Stimulated activated CD8-positive, alpha-beta memory T cell treated with anti-CD3 and anti-CD28 coated beads, Interleukin-7, amount 100 ng/mL, for 4 hours (primary cell): ENCODE results near the gene CALML5.
A peak's percentile ranks its signal among the peaks of the same experiment; 100 is the strongest.

ENCODE experiments used
- DNase-seq, 2 donors: peaks; one replicate each; pipeline ENCODE4 v3.0.0-alpha.2; 2020; ENCODE audit warnings: low read depth in 2 of 2

Gene CALML5

DNA sequence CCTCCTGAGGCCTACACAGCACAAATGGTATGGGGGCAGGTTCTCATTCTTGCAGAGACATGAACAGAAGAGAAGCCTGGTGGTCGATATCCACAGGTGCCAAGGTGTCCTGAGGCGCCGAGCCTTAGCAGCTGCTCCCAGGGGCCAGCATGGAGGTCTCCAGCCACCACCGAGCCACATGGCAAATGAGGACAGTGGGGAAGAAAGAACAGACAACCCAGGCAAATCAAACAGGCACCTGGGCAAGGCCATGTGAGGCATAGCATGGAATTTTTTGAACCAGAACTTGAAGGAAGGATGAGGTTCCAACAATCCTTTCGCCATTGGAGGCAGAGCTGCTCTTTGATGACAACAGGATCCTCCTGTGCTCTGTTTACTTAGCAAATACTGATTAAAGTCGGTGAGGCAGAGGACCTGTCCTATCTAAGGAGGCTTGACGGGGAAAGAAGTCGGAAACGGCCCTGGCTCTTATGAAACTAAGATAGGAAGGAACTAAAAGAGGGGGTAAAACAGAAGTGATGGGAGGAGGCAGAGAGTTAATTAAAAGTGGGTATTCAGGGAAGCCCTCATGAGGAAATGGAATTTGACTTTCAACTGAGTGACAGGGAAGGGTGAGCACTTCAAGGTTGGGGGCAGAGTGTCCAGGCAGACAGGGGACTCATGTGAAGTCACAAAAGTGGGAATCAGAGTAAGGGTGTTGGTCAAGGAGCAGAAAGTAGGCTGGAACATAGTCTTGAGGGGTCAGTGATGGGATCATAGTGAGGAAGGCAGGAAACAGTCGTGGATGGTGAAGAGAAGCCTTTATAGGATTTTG lies 16.8 kb upstream of the CALML5 start:
- no peak for DNase-seq

DNA sequence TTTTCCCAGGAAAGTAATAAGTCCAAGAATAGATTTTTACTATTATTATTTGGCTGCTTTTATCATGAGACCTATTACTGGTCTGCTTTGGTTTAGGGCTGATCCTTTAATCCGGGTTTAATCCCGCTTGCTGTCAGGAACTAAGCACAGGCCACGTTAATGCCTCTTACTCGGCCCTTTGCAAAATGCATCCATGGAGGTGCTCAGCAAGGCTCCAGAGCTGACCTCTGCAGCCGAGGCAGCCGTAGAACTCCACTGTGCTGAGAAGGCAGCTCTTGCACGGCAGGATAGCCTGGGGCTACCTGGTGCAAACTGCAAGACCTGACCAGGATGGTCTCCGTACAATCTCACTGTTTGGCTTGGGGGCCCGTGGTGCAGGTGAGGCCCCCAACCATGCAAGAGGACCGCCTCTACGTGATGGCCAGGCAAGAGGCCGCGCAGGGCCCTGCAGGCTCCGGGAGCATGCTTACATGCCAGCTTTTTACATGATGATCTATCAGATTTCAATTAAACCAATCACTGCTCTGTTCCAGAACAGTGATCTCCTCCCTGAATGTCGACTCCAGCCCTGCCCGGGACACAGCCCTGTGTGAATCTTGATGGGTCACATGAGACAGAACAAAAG lies 15.0 kb upstream of the CALML5 start:
- no peak for DNase-seq

DNA sequence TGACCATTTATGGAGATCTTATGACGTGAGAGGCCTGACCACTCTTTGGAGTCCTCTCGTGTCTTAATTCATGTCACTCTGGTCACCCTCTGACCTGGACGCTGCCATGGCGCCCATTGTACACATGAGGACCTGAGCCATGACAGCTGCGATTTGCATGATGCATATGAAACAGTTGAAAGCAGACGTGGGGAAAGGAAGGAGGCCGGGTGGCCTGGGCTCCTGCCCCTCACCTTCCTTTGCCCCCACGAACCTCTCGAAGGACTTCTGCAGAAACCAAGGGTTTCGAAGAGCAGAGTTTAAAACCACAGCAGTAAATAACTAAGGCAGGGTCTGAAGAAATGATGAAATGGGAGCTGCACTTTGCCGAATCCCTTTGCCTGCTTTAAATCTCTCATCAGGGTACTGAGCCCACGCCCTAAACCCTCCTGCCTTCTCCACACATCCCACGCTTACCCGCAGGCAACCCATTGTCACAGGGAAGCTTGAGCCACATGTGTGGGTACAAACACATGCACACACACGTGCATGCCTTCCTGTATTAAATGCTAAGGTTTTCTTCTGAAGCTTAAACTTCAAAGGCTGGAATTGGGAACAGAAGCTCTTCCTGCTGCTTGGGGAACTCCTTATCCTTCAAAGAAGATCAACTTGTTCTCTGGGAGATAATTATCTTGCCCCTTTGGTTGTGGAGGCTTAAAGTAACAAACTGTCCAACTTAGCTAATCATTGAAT lies 13.7 kb upstream of the CALML5 start:
- DNase-seq = peak in 1 of 2 donors; percentile 7

- DNase-seq = no peak
Observed at GRCh38 chr10:5512331-5512730, 13.0 kb upstream of the CALML5 start.

DNA sequence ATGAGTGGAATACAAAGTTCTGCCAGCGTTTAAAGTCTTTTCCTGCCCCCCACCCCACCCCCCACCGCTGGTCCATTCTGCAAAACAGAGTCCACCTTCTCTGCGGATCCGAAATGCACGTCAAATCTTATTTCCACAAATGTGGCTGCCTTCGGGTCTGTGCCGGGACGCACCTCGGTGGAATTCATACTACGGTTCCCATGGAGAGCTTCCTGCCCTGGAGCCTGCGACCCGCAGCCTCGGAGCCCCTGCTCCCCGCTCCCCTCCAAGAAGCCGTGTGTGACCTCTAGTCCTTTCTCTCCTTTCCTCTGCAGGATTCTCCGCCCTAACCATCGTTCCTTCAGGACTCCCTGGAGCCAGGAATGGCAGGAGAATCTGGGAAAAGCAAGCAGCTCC lies 12.5 kb upstream of the CALML5 start:
- no peak for DNase-seq

DNA sequence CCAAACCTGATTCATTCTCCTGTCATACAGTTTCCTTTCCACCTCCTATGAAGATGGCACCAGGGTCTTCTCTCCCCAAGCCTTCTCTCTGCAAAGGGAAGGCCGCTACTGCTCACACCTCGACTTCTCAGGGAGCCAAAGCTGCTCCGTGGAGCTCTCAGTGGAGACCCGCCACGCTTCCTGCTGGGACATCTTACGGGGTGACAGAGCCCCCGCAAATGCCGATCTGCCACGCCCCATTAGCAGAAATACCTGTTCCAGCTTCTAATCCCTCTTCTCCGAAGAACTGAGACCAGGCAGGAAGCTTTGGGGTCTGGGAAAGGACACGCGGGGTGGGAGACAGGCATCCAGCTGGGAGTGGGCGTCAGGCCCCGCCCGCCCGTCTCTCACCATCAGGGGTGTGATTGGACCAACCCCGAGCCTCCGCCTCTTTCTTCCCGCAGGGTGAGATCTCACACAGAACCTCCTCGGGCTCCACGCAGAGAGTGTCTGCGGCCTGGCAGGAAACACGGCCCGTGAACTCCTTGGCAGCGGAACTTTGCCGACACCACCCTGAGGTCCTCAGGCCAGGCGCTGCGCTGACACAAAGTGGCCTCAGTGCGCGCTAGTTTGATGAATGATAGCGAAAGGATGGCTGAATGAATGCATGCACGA lies 12.0 kb upstream of the CALML5 start:
- no peak for DNase-seq

DNA sequence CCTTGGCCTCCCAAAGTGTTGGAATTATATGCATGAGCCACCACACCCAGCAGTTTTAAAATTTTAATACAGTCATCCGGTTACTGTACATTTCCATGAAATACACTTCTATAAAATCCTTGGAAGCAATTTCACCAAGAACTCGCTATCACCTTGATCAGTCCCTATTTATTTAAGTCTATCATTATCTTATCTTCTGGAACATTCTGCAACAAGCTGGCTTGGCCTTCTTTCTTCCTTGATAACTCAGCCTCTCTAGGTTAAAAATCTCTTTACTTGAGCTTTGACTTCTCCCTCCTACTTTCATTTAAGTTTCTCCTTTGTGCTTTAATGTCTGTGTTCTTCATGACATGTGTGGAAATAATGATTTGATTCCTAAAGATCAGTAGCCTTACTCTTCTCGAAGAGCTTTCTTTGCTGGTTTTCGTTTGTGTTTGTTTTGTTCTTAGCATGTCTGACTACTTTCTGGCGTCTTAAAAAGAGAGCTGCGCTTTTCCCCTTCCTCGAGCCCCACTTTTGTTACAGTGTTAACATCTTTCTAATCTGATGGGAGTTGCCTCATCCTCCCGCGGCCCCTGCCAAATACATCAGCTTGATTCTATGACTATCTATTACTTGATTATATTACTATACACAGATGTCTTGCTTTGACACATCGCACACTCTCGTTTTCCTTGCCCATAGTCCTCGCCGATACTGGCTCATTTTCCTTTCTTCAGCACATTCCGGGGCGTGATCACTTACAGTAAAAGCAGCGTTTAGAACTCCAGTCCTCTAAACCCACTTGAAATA lies 11.1 kb upstream of the CALML5 start:
- DNase-seq = no peak

DNA sequence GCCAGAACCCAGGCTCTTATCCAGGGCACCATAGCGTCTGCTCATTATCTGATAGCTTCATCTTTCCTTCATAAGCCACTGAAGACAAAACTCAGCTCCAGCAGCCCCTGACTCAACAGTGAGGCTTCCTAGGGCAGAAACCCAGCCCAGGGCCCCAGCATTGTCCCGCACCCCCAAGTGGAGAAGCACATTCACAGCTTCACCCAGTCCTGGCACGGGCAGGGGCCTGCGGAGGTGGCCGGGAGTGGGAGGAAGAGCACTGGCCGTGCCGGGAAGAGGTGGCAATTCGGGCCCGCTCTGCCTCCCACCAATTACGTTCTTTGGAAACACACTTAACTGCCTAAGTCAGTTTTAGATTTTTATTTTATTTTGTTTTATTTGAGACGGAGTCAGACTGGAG lies 10.3 kb upstream of the CALML5 start:
- no peak for DNase-seq

DNA sequence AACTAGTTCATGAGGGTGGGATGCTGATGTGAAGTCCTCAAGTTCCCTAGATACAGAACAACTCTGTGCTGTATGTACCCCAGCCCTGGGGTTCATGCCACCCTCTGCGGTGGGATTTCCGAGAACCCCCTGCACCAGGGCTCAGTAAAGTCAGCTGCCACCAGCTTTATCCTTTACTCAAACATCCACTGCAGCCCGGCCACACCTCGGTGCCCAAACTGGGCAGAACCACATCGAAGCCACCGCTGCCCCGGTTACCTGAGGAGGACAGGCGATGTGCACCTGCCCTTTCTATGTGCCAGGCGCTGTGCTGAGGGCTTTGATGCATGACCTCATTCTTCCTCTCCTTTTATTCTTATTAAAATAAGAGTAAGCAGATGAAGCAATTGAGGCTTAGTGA lies 9.9 kb upstream of the CALML5 start:
- no peak for DNase-seq

DNA sequence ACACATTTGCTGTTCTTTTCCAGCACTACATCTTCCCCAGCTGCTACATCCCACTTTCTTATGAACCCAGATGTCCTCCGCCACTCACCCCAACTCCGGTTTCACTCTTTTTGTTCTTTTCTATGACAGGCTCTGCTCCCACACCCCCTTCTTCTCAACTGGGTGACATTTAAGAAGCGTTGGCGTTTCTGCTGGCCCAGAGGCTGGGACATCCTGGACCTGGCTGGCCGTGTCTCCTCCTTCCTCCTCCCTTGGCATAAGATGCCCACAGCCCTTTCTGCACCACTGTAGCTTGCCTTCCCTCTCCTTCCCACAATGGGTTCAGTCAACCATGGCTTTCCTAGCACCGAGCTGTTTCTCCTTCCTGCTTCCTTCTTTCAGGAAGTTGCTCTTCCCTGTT lies 9.4 kb upstream of the CALML5 start:
- no peak for DNase-seq

DNA sequence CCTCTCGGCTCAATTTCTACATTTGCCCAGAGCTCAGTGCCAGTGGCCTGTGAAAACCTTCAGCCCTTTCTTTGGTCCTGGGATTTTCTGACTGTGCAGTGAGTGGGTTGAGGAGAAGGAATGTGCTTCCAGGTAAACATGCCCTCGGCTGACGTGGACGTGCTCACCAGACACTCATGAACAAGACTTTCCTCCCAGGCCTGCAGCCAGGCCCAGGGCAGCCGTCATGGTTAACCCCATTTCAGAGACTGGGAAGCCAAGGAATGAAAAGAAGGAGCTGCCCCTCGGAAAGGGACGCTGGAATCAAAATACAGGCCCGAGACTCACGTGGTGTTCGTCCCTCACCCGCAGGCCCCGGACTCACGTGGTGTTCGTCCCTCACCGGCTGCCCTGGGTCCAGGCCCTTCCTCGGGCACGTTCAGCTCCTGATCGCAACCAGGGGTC lies 8.8 kb upstream of the CALML5 start:
- DNase-seq = no peak

- no peak for DNase-seq
Observed at GRCh38 chr10:5507649-5508131, 8.3 kb upstream of the CALML5 start.

DNA sequence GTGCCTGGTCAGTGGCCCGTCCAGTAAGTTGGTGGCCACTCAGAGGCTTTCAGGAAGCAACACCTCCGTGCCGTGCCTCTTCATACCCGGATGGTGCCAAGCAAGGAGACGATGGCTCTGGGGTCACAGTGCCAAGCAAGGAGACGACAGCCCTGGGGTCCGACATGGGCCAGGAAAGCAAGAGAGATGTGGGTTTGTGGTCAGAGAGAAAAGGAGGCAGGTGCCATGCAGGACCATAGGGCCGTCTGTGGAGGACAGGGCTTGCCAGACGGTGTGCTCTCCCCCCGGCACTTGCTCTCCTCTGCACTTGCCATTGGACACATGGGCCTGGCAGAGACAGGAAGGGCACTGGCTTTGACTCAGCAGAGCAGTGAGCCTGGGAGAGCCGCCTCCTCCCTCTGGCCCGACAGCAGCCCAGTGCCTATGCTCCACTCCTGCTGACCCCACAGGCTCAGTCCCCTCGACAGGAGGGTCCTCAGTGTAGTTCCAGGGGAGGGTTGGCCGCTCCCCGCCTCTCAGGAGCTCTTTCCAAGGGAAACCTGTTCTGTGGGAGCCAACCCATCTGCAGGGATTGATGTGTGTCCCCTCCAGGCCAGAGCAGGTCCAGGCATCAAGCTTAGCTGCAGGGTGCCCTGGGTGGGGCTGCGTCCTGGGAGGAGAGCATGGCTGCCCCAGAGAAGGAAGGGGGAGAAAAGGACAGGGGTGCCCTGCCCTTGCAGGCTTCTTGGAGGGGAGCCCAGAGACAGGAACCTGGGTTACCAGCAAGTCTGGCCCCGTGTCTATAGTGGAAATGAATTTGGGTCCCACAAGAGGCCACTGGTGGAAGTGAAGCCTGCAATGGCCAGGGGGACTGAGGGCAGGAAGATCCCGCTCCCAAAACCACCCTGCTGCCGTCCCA lies 7.6 kb upstream of the CALML5 start:
- no peak for DNase-seq

DNA sequence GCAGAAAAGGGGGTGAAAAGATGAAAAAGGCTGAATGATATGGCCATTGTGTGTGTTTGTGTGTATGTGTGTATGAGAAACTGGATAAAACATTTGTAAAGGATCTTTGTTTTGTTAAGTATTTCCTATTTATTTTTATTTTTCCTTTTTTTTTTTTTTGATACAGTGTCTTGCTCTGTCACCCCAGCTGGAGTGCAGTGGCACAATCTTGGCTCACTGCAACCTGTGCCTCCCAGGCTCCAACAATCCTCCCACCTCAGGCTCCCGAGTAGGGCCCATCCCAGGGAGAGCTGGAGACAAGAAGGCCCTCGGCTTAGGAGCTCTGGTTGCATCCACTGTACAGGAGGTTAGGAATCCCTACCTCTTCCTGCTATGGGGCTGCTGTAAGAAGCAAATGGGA lies 6.9 kb upstream of the CALML5 start:
- no peak for DNase-seq

DNA sequence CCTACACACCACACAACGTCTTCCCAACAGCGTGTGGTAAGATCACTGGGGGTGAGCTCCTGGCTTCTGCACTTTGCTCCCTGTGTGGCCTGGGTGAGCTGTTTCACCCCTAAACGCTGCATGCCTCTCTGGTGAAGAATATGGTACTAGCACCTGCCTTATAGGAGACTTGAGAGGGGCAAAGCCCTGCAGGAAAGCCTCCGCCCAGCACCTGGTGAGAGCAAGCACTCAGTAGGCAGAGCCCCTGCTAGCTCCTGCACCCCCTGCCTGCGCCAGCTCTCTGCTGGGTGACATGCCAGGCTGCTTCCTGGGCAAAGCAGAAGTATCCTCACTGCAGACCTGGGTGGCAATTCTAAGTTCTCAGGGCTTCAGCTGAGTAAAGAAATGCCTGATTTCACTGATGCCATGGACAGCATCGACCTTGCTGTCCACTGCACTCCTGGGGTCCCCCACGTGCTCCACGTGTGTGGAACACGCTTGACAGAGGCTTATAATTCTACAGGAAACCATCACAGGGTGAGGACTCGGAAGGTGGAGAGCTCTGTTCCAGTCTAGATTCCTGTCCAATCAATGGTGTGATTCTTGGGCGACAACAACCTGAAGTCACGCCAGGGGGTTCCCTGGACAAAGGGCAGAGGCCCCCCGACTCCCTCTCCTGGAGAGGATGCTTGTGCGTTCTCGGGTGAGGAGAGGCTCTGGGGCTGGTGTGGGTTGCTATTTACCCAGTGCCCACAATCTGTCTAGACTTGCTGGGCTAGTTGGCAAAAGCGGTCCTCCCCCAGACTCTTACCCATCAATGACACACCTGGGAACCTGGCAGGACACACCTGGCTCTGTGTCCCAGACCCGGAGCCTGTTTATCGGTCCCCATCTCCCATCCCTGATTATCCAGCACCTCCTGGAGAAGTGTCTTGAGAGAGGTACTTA lies 5.0 kb upstream of the CALML5 start:
- no peak for DNase-seq

- DNase-seq = no peak
Observed at GRCh38 chr10:5503477-5503835, 4.1 kb upstream of the CALML5 start.

DNA sequence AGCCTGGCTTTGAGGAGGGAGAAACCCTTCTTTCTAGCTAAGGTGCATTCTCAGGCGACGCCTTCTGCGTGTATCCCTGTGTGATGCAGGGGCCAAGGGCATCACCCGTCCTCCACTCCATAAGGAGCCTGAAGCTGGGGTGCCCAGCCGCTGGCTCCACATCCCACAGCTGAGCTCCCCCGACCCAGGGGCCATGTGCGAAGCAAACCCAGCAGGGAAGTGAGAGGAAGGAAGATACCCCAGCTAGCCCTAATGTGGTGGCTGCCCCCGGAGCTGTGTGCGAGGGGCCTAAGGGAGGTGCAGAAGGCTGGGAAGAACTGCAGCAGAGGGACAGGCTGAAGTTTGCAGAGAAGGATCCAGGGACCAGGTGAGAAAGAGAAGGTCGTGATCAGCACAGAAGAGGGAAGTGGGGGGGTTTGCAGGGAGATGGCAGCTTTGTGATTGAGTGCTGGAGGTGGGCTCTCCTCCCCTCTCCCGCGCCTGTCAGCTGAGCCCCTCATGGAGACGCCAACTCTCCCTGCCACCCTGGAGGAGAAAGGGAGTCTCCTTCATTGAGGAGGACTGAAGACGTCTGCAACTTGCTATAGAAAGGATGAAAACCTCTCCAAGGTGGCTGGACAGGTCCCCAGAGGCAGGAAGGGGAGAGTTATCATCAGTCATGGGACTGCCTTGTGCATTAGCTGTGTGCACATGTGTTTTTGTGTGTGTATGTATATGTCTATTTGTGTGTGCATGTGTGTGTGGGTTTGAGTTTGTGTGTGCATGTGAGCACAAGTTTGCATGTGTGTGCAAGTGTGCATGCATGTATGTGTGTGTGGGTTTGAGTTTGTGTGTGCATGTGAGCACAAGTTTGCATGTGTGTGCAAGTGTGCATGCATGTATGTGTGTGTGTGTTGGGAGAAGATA lies 3.5 kb upstream of the CALML5 start:
- no peak for DNase-seq

DNA sequence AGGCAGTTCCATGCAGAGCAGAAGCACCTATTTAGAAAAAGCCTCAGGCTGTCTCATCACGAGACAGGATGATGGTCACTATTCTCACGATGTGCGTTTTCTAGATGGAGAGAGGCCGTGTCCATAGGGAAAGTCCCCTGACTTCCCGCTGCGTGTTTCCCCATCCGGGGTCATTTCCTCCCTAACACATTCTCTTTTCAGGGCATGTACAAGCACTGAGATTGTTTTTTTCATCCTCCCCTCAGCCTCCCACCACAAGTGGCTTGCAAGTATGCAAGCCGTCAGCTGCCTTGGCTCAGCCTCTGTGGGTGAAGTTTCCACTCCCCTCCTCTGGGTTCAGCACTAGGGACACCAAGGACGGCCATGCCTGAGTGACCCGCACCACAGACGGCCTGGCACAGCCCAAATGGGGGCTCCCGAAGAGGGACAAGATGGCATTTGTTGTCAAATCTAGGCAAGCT lies 2.7 kb upstream of the CALML5 start:
- no peak for DNase-seq
